SK-N-SH (cell line): ENCODE measurements around the gene AGK. TPM values are rescaled to one million over a fixed set of nuclear protein-coding genes. Genes with fewer than 3 reads are reported as not detected.

Experiments used
- CTCF ChIA-PET: fragments of 300-600, 350-600 bp; formaldehyde crosslinking; extraction: SDS; loops from one replicate; lab custom pipeline; 2021; lab: Yijun Ruan, JAX
- POLR2A ChIA-PET: fragments of 350-600 bp; sonication (Branson Sonifier 250); formaldehyde crosslinking; extraction: SDS; loops from one replicate; lab custom pipeline; 2020; ENCODE audit warnings: antibody characterized with exemption, inconsistent platforms; lab: Yijun Ruan, JAX
- DNase-seq: peaks from one replicate; pipeline ENCODE4 v3.0.0; 2012
- H2AFZ ChIP-seq: fragments of 200-600 bp; sonication (generic); 2 replicates; pipeline ENCODE4 v1.8.1; 2016; ENCODE audit warnings: antibody characterized with exemption, mild to moderate bottlenecking, low read depth
- H3F3A ChIP-seq: fragments of 200-600 bp; sonication (generic); replicated peaks from 2 replicates; pipeline ENCODE3; 2016; ENCODE audit warnings: antibody characterized with exemption, mild to moderate bottlenecking; ENCODE audit not compliant: insufficient read depth
- H3K27ac ChIP-seq, 2 experiments: fragments of 200-500 bp in 1 of 2; fragments of 200-600 bp in 1 of 2; sonication (Bioruptor generic) in 1 of 2; sonication (generic), shearing (Covaris generic) in 1 of 2; 2 replicates each; pipeline versions ENCODE4 v1.5.1 to v1.6.1; 2014 to 2016; ENCODE audit warnings: low read depth in 2 of 2, inconsistent platforms in 1 of 2, low read length in 1 of 2, mild to moderate bottlenecking in 1 of 2, mixed read lengths in 1 of 2
- H3K27me3 ChIP-seq: fragments of 200-600 bp; sonication (generic), shearing (Covaris generic); 2 replicates; pipeline ENCODE4 v1.6.1; 2016; ENCODE audit warnings: mixed run types; ENCODE audit not compliant: insufficient read depth
- H3K36me3 ChIP-seq, 2 experiments: fragments of 200-500 bp in 1 of 2; fragments of 200-600 bp in 1 of 2; sonication (Bioruptor generic) in 1 of 2; sonication (generic) in 1 of 2; replicated peaks in 1 of 2; 2 replicates each; pipeline versions ENCODE3 to v1.5.1; 2014 to 2016; ENCODE audit warnings: low read length in 1 of 2, mild to moderate bottlenecking in 1 of 2; ENCODE audit not compliant: insufficient read depth in 2 of 2, control insufficient read depth in 1 of 2
- H3K4me1 ChIP-seq, 2 experiments: fragments of 200-500 bp in 1 of 2; fragments of 200-600 bp in 1 of 2; sonication (Bioruptor generic) in 1 of 2; sonication (generic), shearing (Covaris generic) in 1 of 2; 2 replicates each; pipeline versions ENCODE4 v1.5.1 to v1.6.1; 2014 to 2016; ENCODE audit warnings: low read depth in 1 of 2, low read length in 1 of 2, mixed run types in 1 of 2; ENCODE audit not compliant: insufficient read depth in 2 of 2, control insufficient read depth in 1 of 2
- H3K4me2 ChIP-seq: fragments of 200-600 bp; sonication (generic), shearing (Covaris generic); 2 replicates; pipeline ENCODE4 v1.6.1; 2017; ENCODE audit warnings: mixed run types
- H3K4me3 ChIP-seq, 2 experiments: fragments of 200-500 bp in 1 of 2; fragments of 200-600 bp in 1 of 2; sonication (Bioruptor generic) in 1 of 2; sonication (generic), shearing (Covaris generic) in 1 of 2; 2 replicates each; pipeline versions ENCODE4 v1.5.1 to v1.8.1; 2014 to 2016; ENCODE audit warnings: low read depth in 2 of 2, inconsistent platforms in 1 of 2, low read length in 1 of 2, mild to moderate bottlenecking in 1 of 2, mixed read lengths in 1 of 2, moderate library complexity in 1 of 2
- H3K79me2 ChIP-seq: fragments of 200-600 bp; sonication (generic); 2 replicates; pipeline ENCODE4 v1.8.1; 2017; ENCODE audit warnings: mild to moderate bottlenecking; ENCODE audit not compliant: insufficient read depth
- H3K9ac ChIP-seq: fragments of 200-600 bp; sonication (generic); 2 replicates; pipeline ENCODE4 v1.6.1; 2017; ENCODE audit warnings: mixed run types
- H3K9me2 ChIP-seq: fragments of 200-600 bp; sonication (generic); 2 replicates; pipeline ENCODE4 v1.6.1; 2017; ENCODE audit warnings: mixed run types
- H3K9me3 ChIP-seq: fragments of 200-600 bp; sonication (generic); 2 replicates; pipeline ENCODE4 v1.6.1; 2017; ENCODE audit warnings: mixed run types, mild to moderate bottlenecking, moderate library complexity
- H4K20me1 ChIP-seq: fragments of 200-600 bp; sonication (generic); 2 replicates; pipeline ENCODE4 v1.6.1; 2017; ENCODE audit warnings: mild to moderate bottlenecking, mixed run types; ENCODE audit not compliant: insufficient read depth
- CHD2 ChIP-seq: fragments of 150-350 bp; IDR thresholded peaks from 2 replicates; pipeline ENCODE4 v1.6.1; 2018; ENCODE audit warnings: low read length; ENCODE audit not compliant: partially characterized antibody
- FOXJ3 ChIP-seq: sonication (generic); formaldehyde crosslinking; IDR thresholded peaks from 2 replicates; pipeline ENCODE4 v1.5.1; 2020; ENCODE audit warnings: mild to moderate bottlenecking, missing genetic modification reagents
- GABPA ChIP-seq: IDR thresholded peaks from 2 replicates; pipeline ENCODE4 v1.4.0; 2012; ENCODE audit warnings: low read depth, mild to moderate bottlenecking
- JUND ChIP-seq: IDR thresholded peaks from 2 replicates; pipeline ENCODE4 v1.4.0; 2012
- MXI1 ChIP-seq: IDR thresholded peaks from 2 replicates; pipeline ENCODE4 v1.6.1; 2012; ENCODE audit warnings: mild to moderate bottlenecking, low read depth, low read length, improper control_type of control experiment
- NFIC ChIP-seq: IDR thresholded peaks from 2 replicates; pipeline ENCODE4 v1.4.0; 2012; ENCODE audit warnings: borderline replicate concordance
- POLR2AphosphoS5 ChIP-seq: IDR thresholded peaks from 2 replicates; pipeline ENCODE4 v1.6.1; 2012; ENCODE audit warnings: low read depth, low read length
- RAD21 ChIP-seq: IDR thresholded peaks from 2 replicates; pipeline ENCODE4 v1.6.1; 2012; ENCODE audit warnings: mild to moderate bottlenecking, low read length
- SIN3A ChIP-seq: IDR thresholded peaks from 2 replicates; pipeline ENCODE4 v1.6.1; 2012; ENCODE audit warnings: low read depth, mild to moderate bottlenecking, low read length, moderate library complexity, borderline replicate concordance
- TEAD4 ChIP-seq: IDR thresholded peaks from 2 replicates; pipeline ENCODE4 v1.4.0; 2012; ENCODE audit warnings: mild to moderate bottlenecking, borderline replicate concordance; ENCODE audit not compliant: insufficient read depth
- YY1 ChIP-seq: IDR thresholded peaks from 2 replicates; pipeline ENCODE4 v1.4.0; 2012; ENCODE audit warnings: low read depth, mild to moderate bottlenecking
- WGBS: methylation state at CpG from one replicate; pipeline ENCODE4 v1.1.6; 2017; ENCODE audit warnings: low lambda C conversion rate; 5-methylcytosine and 5-hydroxymethylcytosine counted together
- polyA plus RNA-seq, 3 experiments: library from polyadenylated mRNA; depleted of rRNA; stranded (reverse); fragments of >200 nt; gene quantifications; 2 replicates each; pipeline ENCODE4 v1.2.3, GENCODE V29; 2012
- TF ChIP-seq, protein P1 (sequence below): fragments of 150-350 bp; IDR thresholded peaks from 2 replicates; pipeline ENCODE4 v1.6.1; 2017; ENCODE audit warnings: antibody characterized with exemption, low read length, low read depth, borderline replicate concordance
- TF ChIP-seq, protein P2 (sequence below): fragments of 150-350 bp; IDR thresholded peaks from 2 replicates; pipeline ENCODE4 v1.6.1; 2016; ENCODE audit warnings: mild to moderate bottlenecking, low read depth, low read length

Gene AGK
- polyA plus RNA-seq, 1 of the 3 experiments (the other 2 are of a cell fraction) = 45.7 TPM

DNA sequence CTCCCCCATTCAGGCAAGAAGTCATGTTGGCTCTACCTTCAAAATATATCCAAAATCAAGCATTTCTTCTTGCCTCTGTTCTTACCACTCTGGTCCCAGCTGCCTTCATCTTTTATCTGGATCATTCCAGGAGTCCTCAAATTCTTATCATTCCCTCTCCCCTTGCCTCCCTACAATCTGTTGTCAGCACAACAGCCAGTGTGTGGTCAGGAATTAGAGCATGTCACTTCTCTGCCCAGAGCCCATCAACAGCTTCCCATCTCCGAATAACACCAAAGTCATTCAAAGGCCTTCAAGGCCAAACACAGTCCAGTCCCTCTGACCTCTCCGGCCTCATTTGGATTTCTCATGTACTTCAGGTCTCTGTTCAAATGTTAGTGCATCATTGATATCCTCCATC lies 80.3 kb downstream of the AGK start:
- Histone ChIP-seq H3F3A (no peaks in the 10 kb centered on the region), H3K4me2 (no peak overlapping the region), H3K4me1 (no peaks in the 10 kb centered on the region), H3K9ac (no peak overlapping the region), H3K9me2 (no peaks in the 10 kb centered on the region), H3K4me3 (no peak overlapping the region), H3K9me3 (no peaks in the 10 kb centered on the region), H4K20me1 (no peaks in the 10 kb centered on the region), H2AFZ (no peak overlapping the region), H3K36me3 (peaks cover 17 to 40% of the 10 kb centered on the region in 2 experiments), H3K27ac (no peak overlapping the region), H3K27me3 (no peaks in the 10 kb centered on the region), H3K79me2 (no peaks in the 10 kb centered on the region)
- POLR2A ChIA-PET = no interaction called here
- no peak for DNase-seq
- CTCF ChIA-PET = interaction anchor here (0.6 to 2.2 kb wide), 3 partner anchors 18 to 35 kb away, joined by 3 to 9 read pairs (median 5); no protein-coding TSS in a partner anchor
- WGBS = 98% methylated on average over 2 of the region's 2 CpGs
- TF ChIP-seq GABPA (no peak), POLR2AphosphoS5 (no peak), JUND (no peak), CHD2 (no peak), TEAD4 (no peak), SIN3A (no peak)
- TF ChIP-seq, protein P1, sequence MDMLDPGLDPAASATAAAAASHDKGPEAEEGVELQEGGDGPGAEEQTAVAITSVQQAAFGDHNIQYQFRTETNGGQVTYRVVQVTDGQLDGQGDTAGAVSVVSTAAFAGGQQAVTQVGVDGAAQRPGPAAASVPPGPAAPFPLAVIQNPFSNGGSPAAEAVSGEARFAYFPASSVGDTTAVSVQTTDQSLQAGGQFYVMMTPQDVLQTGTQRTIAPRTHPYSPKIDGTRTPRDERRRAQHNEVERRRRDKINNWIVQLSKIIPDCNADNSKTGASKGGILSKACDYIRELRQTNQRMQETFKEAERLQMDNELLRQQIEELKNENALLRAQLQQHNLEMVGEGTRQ = no peak
- TF ChIP-seq, all 33 proteins: peak for 0

DNA sequence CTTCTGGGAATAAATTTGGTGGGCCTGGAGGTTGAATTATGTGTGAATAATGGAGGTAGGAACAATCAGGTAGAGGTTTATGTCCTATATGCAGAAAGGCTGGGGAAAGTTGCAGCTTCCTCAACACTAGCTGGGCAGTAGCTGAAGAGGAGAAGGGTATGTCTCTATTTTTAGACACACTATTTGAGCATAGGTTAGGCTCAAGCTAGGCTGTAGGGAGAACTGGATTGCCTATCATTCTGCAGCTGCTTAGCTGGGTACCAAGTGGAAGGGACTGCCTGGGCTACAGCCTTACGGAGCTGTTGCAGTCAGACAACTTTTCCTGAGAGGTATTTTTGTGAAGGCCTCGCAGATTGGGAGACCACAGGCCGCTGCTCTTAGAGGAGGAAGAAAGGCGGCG lies 82.9 kb downstream of the AGK start:
- H3K4me2 ChIP-seq = no peak overlapping the region
- DNase-seq = no peak
- 95% methylated on average over 5 of the region's 5 CpGs for WGBS
- H3K27me3 ChIP-seq = no peaks in the 10 kb centered on the region
- no peak overlapping the region for H3K9ac ChIP-seq
- ChIA-PET POLR2A (no interaction called here), CTCF (interaction anchor here (0.7 to 2.9 kb wide), 3 partner anchors 9 to 31 kb away, joined by 3 to 20 read pairs (median 3); no protein-coding TSS in a partner anchor)
- no peak overlapping the region for H3K4me3 ChIP-seq
- H3K4me1 ChIP-seq = no peaks in the 10 kb centered on the region
- H3K27ac ChIP-seq = no peak overlapping the region
- H3K79me2 ChIP-seq = no peaks in the 10 kb centered on the region
- no peak for TF ChIP-seq RAD21
- H3K9me3 ChIP-seq = no peaks in the 10 kb centered on the region
- H4K20me1 ChIP-seq = no peaks in the 10 kb centered on the region
- no peaks in the 10 kb centered on the region for H3F3A ChIP-seq
- H3K36me3 ChIP-seq = peaks cover 28 to 61% of the 10 kb centered on the region in 2 experiments
- no peak overlapping the region for H2AFZ ChIP-seq
- H3K9me2 ChIP-seq = no peaks in the 10 kb centered on the region

DNA sequence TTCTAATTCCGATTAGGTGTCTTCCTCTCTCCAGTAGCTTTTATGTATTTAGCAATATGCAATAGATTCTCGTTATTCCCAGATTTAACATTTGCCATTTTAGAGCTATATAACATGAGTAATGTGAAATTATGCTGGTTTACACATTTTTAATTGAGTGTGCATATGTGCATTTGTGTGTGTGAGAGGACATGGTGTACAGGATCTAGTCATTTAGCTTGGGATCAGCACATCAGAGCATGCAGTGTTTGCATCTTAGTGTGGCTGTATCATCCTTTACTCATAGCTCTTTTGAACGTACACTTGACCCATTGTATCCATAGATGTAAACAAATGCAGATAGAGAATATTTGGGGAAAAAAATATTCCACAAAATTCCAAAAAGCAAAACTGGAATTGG lies 84.8 kb downstream of the AGK start:
- Histone ChIP-seq H4K20me1 (no peaks in the 10 kb centered on the region), H3F3A (no peaks in the 10 kb centered on the region), H3K4me2 (no peak overlapping the region), H3K27me3 (no peaks in the 10 kb centered on the region), H3K9me2 (no peaks in the 10 kb centered on the region), H3K4me1 (no peaks in the 10 kb centered on the region), H3K9ac (no peak overlapping the region), H3K27ac (no peak overlapping the region), H3K4me3 (no peak overlapping the region), H2AFZ (no peak overlapping the region), H3K36me3 (peaks cover 25 to 72% of the 10 kb centered on the region in 2 experiments), H3K9me3 (no peaks in the 10 kb centered on the region), H3K79me2 (no peaks in the 10 kb centered on the region)
- TF ChIP-seq NFIC (no peak), YY1 (no peak), FOXJ3 (CRISPR knock-in tag) (no peak), MXI1 (no peak), GABPA (no peak)
- TF ChIP-seq, protein P2, sequence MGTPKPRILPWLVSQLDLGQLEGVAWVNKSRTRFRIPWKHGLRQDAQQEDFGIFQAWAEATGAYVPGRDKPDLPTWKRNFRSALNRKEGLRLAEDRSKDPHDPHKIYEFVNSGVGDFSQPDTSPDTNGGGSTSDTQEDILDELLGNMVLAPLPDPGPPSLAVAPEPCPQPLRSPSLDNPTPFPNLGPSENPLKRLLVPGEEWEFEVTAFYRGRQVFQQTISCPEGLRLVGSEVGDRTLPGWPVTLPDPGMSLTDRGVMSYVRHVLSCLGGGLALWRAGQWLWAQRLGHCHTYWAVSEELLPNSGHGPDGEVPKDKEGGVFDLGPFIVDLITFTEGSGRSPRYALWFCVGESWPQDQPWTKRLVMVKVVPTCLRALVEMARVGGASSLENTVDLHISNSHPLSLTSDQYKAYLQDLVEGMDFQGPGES = no peak
- WGBS = 94% methylated on average over 3 of the region's 3 CpGs
- DNase-seq = no peak
- POLR2A ChIA-PET = no interaction called here
- CTCF ChIA-PET = interaction anchor here (0.9 to 4.6 kb wide), 5 partner anchors 14 to 103 kb away, joined by 3 to 26 read pairs (median 4); partner anchors contain the start of gene SSBP1
